ENCODE results near the gene STPG2. TPM values are rescaled to one million over a fixed set of nuclear protein-coding genes. Genes with fewer than 3 reads are reported as not detected.

The STPG2 gene
- total RNA-seq, 4 donors from 2014 or later, result 0.79 to 1.2 TPM; not detected in 2

GRCh38 chr4:98081936-98082335 is 61.3 kb downstream of the STPG2 start:
- H3K36me3 ChIP-seq, result no peaks in the 10 kb centered on the region
- no peak overlapping the region for H3K27ac ChIP-seq
- in situ Hi-C loops (cut with MboI; ENCODE audit: low pct_ligation_motif_present in 1 of 4, low pct_unique_long_range_greater_than_20kb in 1 of 4, low sequenced_read_pairs in 3 of 4), result no loop called here
- H3K27me3 ChIP-seq, result no peaks in the 10 kb centered on the region
- H3K4me3 ChIP-seq, result no peak overlapping the region
- intact Hi-C loops (cut with DNase I; ENCODE audit: low total_unique reads), result no loop called here
- DNase-seq, result no peak
- no peaks in the 10 kb centered on the region for H3K4me1 ChIP-seq
- 89 to 100% methylated on average over 2 of the region's 2 CpGs for WGBS, 2 donors (ENCODE audit: low coverage in 1 of 2)
- H3K9me3 ChIP-seq, result no peaks in the 10 kb centered on the region
- TF ChIP-seq CTCF (IDR thresholded peaks at IDR 0.05) (no peak), POLR2AphosphoS5 (IDR thresholded peaks at IDR 0.05) (no peak), EP300 (IDR thresholded peaks at IDR 0.05; ENCODE audit: low read depth) (no peak), POLR2A (IDR thresholded peaks at IDR 0.05) (no peak)

- Histone ChIP-seq H3K36me3 (no peaks in the 10 kb centered on the region), H3K27ac (no peak overlapping the region), H3K4me1 (no peaks in the 10 kb centered on the region), H3K4me3 (no peak overlapping the region), H3K9me3 (no peaks in the 10 kb centered on the region), H3K27me3 (no peaks in the 10 kb centered on the region)
- in situ Hi-C loops (cut with MboI; ENCODE audit: low pct_ligation_motif_present in 1 of 4, low pct_unique_long_range_greater_than_20kb in 1 of 4, low sequenced_read_pairs in 3 of 4) (no loop called here), intact Hi-C loops (cut with DNase I; ENCODE audit: low total_unique reads) (no loop called here)
- no peak for DNase-seq
- WGBS, 2 donors (ENCODE audit: low coverage in 1 of 2), result 58 to 65% methylated on average over 2 of the region's 2 CpGs
- TF ChIP-seq EP300 (IDR thresholded peaks at IDR 0.05; ENCODE audit: low read depth), result no peak
- no peak for TF ChIP-seq POLR2A (IDR thresholded peaks at IDR 0.05)
- TF ChIP-seq CTCF (IDR thresholded peaks at IDR 0.05), result no peak
- no peak for TF ChIP-seq POLR2AphosphoS5 (IDR thresholded peaks at IDR 0.05)
Observed at GRCh38 chr4:98068495-98068894, 74.8 kb downstream of the STPG2 start.

DNA sequence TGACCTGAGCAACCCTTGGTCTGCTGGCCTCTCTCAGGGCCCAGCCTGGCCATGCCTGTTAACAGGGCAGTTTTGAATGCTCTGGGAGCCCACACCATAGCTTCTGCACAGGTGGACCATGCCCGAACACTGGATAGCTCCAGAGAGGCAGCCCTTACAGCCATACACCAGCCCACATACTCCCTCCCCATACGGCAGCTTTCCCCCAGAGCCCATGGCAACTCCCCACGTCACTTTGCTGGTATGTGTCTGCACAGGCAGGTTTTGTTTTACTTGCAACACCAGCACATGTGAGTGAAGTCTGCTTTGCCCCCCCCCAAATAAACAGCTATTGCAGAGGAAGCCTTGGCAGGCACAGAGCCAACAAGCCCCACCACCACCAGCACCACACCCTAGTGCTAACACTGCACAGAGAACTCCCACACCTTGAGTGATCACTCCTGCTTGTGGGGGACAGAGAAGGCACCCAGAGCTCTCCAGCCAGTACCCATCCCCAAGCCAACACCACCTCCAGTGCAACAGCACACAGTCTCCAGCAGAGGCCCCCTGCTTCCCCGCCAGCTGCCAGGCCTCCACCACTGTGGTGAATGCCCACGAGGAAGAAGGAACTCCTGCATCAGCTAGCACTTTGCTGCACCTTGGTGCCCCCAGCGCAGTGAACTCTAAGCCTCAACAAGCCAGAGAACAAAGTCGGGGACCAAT is 87.3 kb downstream of the STPG2 start:
- Histone ChIP-seq H3K4me1 (no peaks in the 10 kb centered on the region), H3K27ac (no peak overlapping the region), H3K27me3 (no peaks in the 10 kb centered on the region), H3K36me3 (no peaks in the 10 kb centered on the region), H3K9me3 (no peaks in the 10 kb centered on the region), H3K4me3 (no peak overlapping the region)
- 87% methylated on average over 7 of the region's 7 CpGs; no CpG with 5 or more reads in 1 of the 2 donors for WGBS, 2 donors (ENCODE audit: low coverage in 1 of 2)
- intact Hi-C loops (cut with DNase I; ENCODE audit: low total_unique reads) (no loop called here), in situ Hi-C loops (cut with MboI; ENCODE audit: low pct_ligation_motif_present in 1 of 4, low pct_unique_long_range_greater_than_20kb in 1 of 4, low sequenced_read_pairs in 3 of 4) (no loop called here)
- no peak for DNase-seq
- TF ChIP-seq POLR2AphosphoS5 (IDR thresholded peaks at IDR 0.05) (no peak), CTCF (IDR thresholded peaks at IDR 0.05) (no peak), EP300 (IDR thresholded peaks at IDR 0.05; ENCODE audit: low read depth) (no peak), POLR2A (IDR thresholded peaks at IDR 0.05) (no peak)

DNA sequence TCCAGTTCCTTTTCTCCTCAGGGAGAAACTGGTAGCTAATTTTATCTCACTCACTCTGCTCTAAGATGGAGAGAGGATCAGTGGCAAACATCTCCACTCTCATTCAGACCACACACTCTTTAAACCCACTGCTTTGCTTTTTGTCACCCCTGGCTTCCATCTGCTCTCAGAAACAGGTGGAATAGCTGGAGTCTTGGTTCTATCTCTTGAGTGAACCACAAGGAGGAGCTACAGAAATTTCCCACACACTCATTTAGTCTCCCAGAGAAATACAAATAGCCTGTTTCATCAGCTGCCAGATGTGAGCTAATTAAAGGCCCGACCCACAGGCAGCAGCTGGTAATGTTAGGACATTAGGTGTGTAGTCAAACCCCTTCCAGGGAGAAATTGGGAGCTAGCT is 96.6 kb downstream of the STPG2 start:
- TF ChIP-seq POLR2AphosphoS5 (IDR thresholded peaks at IDR 0.05), result no peak
- no peak for TF ChIP-seq EP300 (IDR thresholded peaks at IDR 0.05; ENCODE audit: low read depth)
- Histone ChIP-seq H3K27me3 (no peaks in the 10 kb centered on the region), H3K36me3 (no peaks in the 10 kb centered on the region), H3K27ac (no peak overlapping the region), H3K4me1 (no peaks in the 10 kb centered on the region), H3K9me3 (no peaks in the 10 kb centered on the region), H3K4me3 (no peak overlapping the region)
- WGBS, 2 donors (ENCODE audit: low coverage in 1 of 2), result 45% methylated on average over 1 of the region's 1 CpG; no CpG with 5 or more reads in 1 of the 2 donors
- DNase-seq, result no peak
- in situ Hi-C loops (cut with MboI; ENCODE audit: low pct_ligation_motif_present in 1 of 4, low pct_unique_long_range_greater_than_20kb in 1 of 4, low sequenced_read_pairs in 3 of 4) (no loop called here), intact Hi-C loops (cut with DNase I; ENCODE audit: low total_unique reads) (no loop called here)

Measured in transverse colon (tissue), 4 donors.